ENCODE data around the gene NTN5. TPM values are rescaled to one million over a fixed set of nuclear protein-coding genes. Genes with fewer than 3 reads are reported as not detected.

NTN5 gene
- polyA plus RNA-seq, 3 donors: 0.23 to 0.27 TPM; not detected in 1

- 55 to 75% (median 68%) methylated on average over 22 to 24 of the region's 24 CpGs for WGBS, 3 donors
Measured at GRCh38 chr19:48624791-48625723, 47.8 kb downstream of the NTN5 start.

GRCh38 chr19:48624067-48624594 lies 48.7 kb downstream of the NTN5 start:
- peak overlapping the region; percentile 3 for H3K27ac ChIP-seq (ENCODE audit: low read depth, low read length)
- whole genome bisulfite sequencing, 3 donors: 0 to 1% (median 1%) methylated on average over 40 of the region's 40 CpGs

More at GRCh38 chr19:48624791-48625723, 47.8 kb downstream of the NTN5 start:
- H3K27ac ChIP-seq (ENCODE audit: low read depth, low read length): no peak overlapping the region

- WGBS, 3 donors: 21 to 37% (median 28%) methylated on average over 8 of the region's 8 CpGs
Measured at GRCh38 chr19:48623556-48624066, 49.2 kb downstream of the NTN5 start.

GRCh38 chr19:48619692-48620585 lies 52.9 kb downstream of the NTN5 start:
- 29 to 31% (median 30%) methylated on average over 6 of the region's 6 CpGs for WGBS, 3 donors
- peak overlapping the region; percentile 51 for H3K27ac ChIP-seq (ENCODE audit: low read depth, low read length)

More at GRCh38 chr19:48623556-48624066, 49.2 kb downstream of the NTN5 start:
- H3K27ac ChIP-seq (ENCODE audit: low read depth, low read length): peak overlapping the region; percentile 3

GRCh38 chr19:48618916-48619691 lies 53.7 kb downstream of the NTN5 start, which contains the start of the genes RPL18 and SPHK2:
RPL18 (minus strand) TSS chr19:48619178; CDS start chr19:48619143, 35 bp downstream.
SPHK2 (plus strand) TSS chr19:48619506; CDS start chr19:48620515, 1,009 bp downstream.
- peak within 1 kb of the TSS; percentile 51 for H3K27ac ChIP-seq (ENCODE audit: low read depth, low read length)
- WGBS, 3 donors: 0 to 1% (median 0%) methylated on average over 63 to 69 of the region's 69 CpGs

- no peak overlapping the region for H3K27ac ChIP-seq (ENCODE audit: low read depth, low read length)
- 1% methylated on average over 18 of the region's 18 CpGs for WGBS, 3 donors
Measured at GRCh38 chr19:48618278-48618915, 54.4 kb downstream of the NTN5 start.

- no peak overlapping the region for H3K27ac ChIP-seq (ENCODE audit: low read depth, low read length)
- 46 to 70% (median 61%) methylated on average over 18 of the region's 18 CpGs for WGBS, 3 donors
Measured at GRCh38 chr19:48617146-48617937, 55.5 kb downstream of the NTN5 start.

- H3K27ac ChIP-seq (ENCODE audit: low read depth, low read length): no peak overlapping the region
- WGBS, 3 donors: 55 to 68% (median 63%) methylated on average over 12 of the region's 12 CpGs
Measured at GRCh38 chr19:48616491-48617056, 56.2 kb downstream of the NTN5 start.

- WGBS, 3 donors: 82 to 86% (median 85%) methylated on average over 16 of the region's 16 CpGs
- no peak overlapping the region for H3K27ac ChIP-seq (ENCODE audit: low read depth, low read length)
Measured at GRCh38 chr19:48616041-48616436, 56.8 kb downstream of the NTN5 start.

- WGBS, 3 donors: 66 to 76% (median 69%) methylated on average over 19 of the region's 19 CpGs
- H3K27ac ChIP-seq (ENCODE audit: low read depth, low read length): no peak overlapping the region
Measured at GRCh38 chr19:48615231-48616040, 57.4 kb downstream of the NTN5 start.

- 44 to 67% (median 62%) methylated on average over 29 to 31 of the region's 31 CpGs for WGBS, 3 donors
- no peak within 1 kb of the TSS for H3K27ac ChIP-seq (ENCODE audit: low read depth, low read length)
Measured at GRCh38 chr19:48614436-48615230, 58.2 kb downstream of the NTN5 start, which contains the start of gene FAM83E. FAM83E (minus strand) TSS chr19:48615076; CDS start chr19:48613372, 1,704 bp downstream.

GRCh38 chr19:48613852-48614435 lies 58.9 kb downstream of the NTN5 start:
- 74 to 78% (median 74%) methylated on average over 13 of the region's 13 CpGs for WGBS, 3 donors

GRCh38 chr19:48613024-48613851 lies 59.6 kb downstream of the NTN5 start:
- no peak overlapping the region for H3K27ac ChIP-seq (ENCODE audit: low read depth, low read length)
- WGBS, 3 donors: 66 to 82% (median 82%) methylated on average over 38 to 39 of the region's 39 CpGs

More at GRCh38 chr19:48613852-48614435, 58.9 kb downstream of the NTN5 start:
- no peak overlapping the region for H3K27ac ChIP-seq (ENCODE audit: low read depth, low read length)
